DND-41 (cell line): ENCODE results near the gene TMEM115.

Experiments used
- CTCF ChIP-seq: IDR thresholded peaks from 2 replicates; pipeline ENCODE4 v1.5.1; 2012; ENCODE audit warnings: borderline replicate concordance, low read length, moderate library complexity, mild to moderate bottlenecking; ENCODE audit not compliant: poor library complexity, severe bottlenecking; ENCODE audit errors: extremely low read depth
- EZH2 ChIP-seq: IDR thresholded peaks from 3 replicates; pipeline ENCODE4 v1.6.1; 2012; ENCODE audit warnings: borderline replicate concordance, low read depth, mild to moderate bottlenecking, moderate library complexity, low read length, inconsistent platforms; ENCODE audit not compliant: severe bottlenecking

GRCh38 chr3:50371133-50371685, 11.9 kb upstream of the TMEM115 start:
- no peak for TF ChIP-seq EZH2
- no peak for TF ChIP-seq CTCF
